GM12878 (cell line): ENCODE measurements around the gene ATN1. TPM values are rescaled to one million over a fixed set of nuclear protein-coding genes. Genes with fewer than 3 reads are reported as not detected.

Source experiments
- ATAC-seq: fragments of 200-7000 bp; cut with Tn5 transposase; 3 replicates; pipeline ENCODE4 v1.9.1; 2020; ENCODE audit warnings: mild to moderate bottlenecking, moderate library complexity
- BruUV-seq: library from RNA; stranded (reverse); fragments of 400-500 nt; replicated peaks from 2 replicates; lab custom pipeline; 2021; lab: Mats Ljungman, UMichigan
- CTCF ChIA-PET: fragments of 300-600 bp; sonication (Branson Sonifier 250); formaldehyde crosslinking; extraction: SDS; loops from one replicate; lab custom pipeline; 2021; ENCODE audit warnings: inconsistent platforms; lab: Yijun Ruan, JAX
- POLR2A ChIA-PET: fragments of 350-600 bp; formaldehyde crosslinking; extraction: SDS; loops from one replicate; lab custom pipeline; 2021; ENCODE audit warnings: inconsistent platforms; lab: Charles Lee
- RAD21 ChIA-PET: fragments of 300-600 bp; sonication (Branson Sonifier 250); formaldehyde crosslinking; loops from one replicate; lab custom pipeline; 2023; ENCODE audit warnings: antibody characterized with exemption; ENCODE audit not compliant: unreplicated experiment; lab: Charles Lee
- SMC1A ChIA-PET: fragments of 300-600 bp; sonication (Branson Sonifier 250); formaldehyde crosslinking; loops from one replicate; lab custom pipeline; 2023; ENCODE audit not compliant: unreplicated experiment, uncharacterized antibody; lab: Charles Lee
- DNase-seq: peaks from one replicate; pipeline ENCODE4 v3.0.0-alpha.2; 2011; ENCODE audit warnings: low read depth, low spot score
- FAIRE-seq: peaks from 3 replicates; lab custom pipeline; 2011; peaks lifted over from hg19 to GRCh38; lab: Jason Lieb, UNC
- H2AFZ ChIP-seq: 2 replicates; pipeline ENCODE4 v1.6.0; 2011; ENCODE audit warnings: low read depth, low read length, control low read depth; ENCODE audit not compliant: control insufficient read depth
- H3K27ac ChIP-seq: 2 replicates; pipeline ENCODE4 v1.5.1; 2011; ENCODE audit warnings: control low read depth; ENCODE audit not compliant: control insufficient read depth, insufficient read depth
- H3K27me3 ChIP-seq, 2 experiments: replicated peaks in 1 of 2; 2 replicates each; pipeline versions ENCODE4 v1.6.0 to v1.6.1; 2011; ENCODE audit warnings: low read length in 1 of 2; ENCODE audit not compliant: control insufficient read depth in 2 of 2, insufficient read depth in 2 of 2
- H3K36me3 ChIP-seq, 2 experiments: 2 replicates each; pipeline ENCODE4 v1.5.1; 2011; ENCODE audit warnings: low read length in 1 of 2; ENCODE audit not compliant: control insufficient read depth in 2 of 2, insufficient read depth in 2 of 2
- H3K4me1 ChIP-seq: 2 replicates; pipeline ENCODE4 v1.6.1; 2011; ENCODE audit warnings: mild to moderate bottlenecking, low read length, moderate library complexity, mixed read lengths; ENCODE audit not compliant: control insufficient read depth, insufficient read depth
- H3K4me2 ChIP-seq: 2 replicates; pipeline ENCODE4 v1.6.0; 2011; ENCODE audit warnings: control low read depth; ENCODE audit not compliant: control insufficient read depth, insufficient read depth
- H3K4me3 ChIP-seq: fragments of 200-600 bp; sonication (generic); 2 replicates; pipeline ENCODE4 v1.5.1; 2016
- H3K79me2 ChIP-seq: 2 replicates; pipeline ENCODE4 v1.6.0; 2011; ENCODE audit warnings: low read length; ENCODE audit not compliant: control insufficient read depth, insufficient read depth
- H3K9ac ChIP-seq: 2 replicates; pipeline ENCODE4 v1.8.0; 2011; ENCODE audit warnings: low read length, control low read depth, mixed read lengths; ENCODE audit not compliant: control insufficient read depth, insufficient read depth
- H3K9me3 ChIP-seq: replicated peaks from 3 replicates; pipeline ENCODE4 v1.5.1; 2011; ENCODE audit warnings: mild to moderate bottlenecking, low read length; ENCODE audit not compliant: control insufficient read depth, insufficient read depth
- H4K20me1 ChIP-seq: 2 replicates; pipeline ENCODE4 v1.6.0; 2011; ENCODE audit not compliant: control insufficient read depth, insufficient read depth
- BRCA1 ChIP-seq: IDR thresholded peaks from 2 replicates; pipeline ENCODE4 v1.6.1; 2011; ENCODE audit warnings: low read depth, low read length, improper control_type of control experiment
- CTCF ChIP-seq, 3 experiments: IDR thresholded peaks in 2 of 3; conservative IDR thresholded peaks in 1 of 3; 2 replicates each; pipeline ENCODE4 v1.5.1; 2011; ENCODE audit warnings: low read depth in 3 of 3, low read length in 3 of 3, mild to moderate bottlenecking in 3 of 3, control low read depth in 2 of 3, moderate library complexity in 2 of 3, inconsistent platforms in 1 of 3, mixed read lengths in 1 of 3; ENCODE audit not compliant: control insufficient read depth in 2 of 3, insufficient read depth in 1 of 3; ENCODE audit errors: extremely low read depth in 1 of 3
- EED ChIP-seq: sonication (generic); IDR thresholded peaks from 2 replicates; pipeline ENCODE4 v1.6.1; 2016; ENCODE audit warnings: antibody characterized with exemption, low read depth
- FOXM1 ChIP-seq: IDR thresholded peaks from 2 replicates; pipeline ENCODE4 v1.6.1; 2012; ENCODE audit warnings: low read depth, mild to moderate bottlenecking, inconsistent platforms, low read length, moderate library complexity
- GATAD2B ChIP-seq: fragments of 450-650 bp; conservative IDR thresholded peaks from 2 replicates; pipeline ENCODE4 v1.6.1; 2017; ENCODE audit warnings: low read depth, mild to moderate bottlenecking, moderate library complexity
- HDAC6 ChIP-seq: fragments of 200-600 bp; sonication (generic); IDR thresholded peaks from one replicate; pipeline ENCODE4 v1.8.0; 2017; ENCODE audit warnings: antibody characterized with exemption; ENCODE audit not compliant: unreplicated experiment
- IKZF2 ChIP-seq, 2 experiments: fragments of 450-650 bp; IDR thresholded peaks; 2 replicates each; pipeline ENCODE4 v1.6.1; 2017; ENCODE audit warnings: mild to moderate bottlenecking in 2 of 2, moderate library complexity in 2 of 2
- JUNB ChIP-seq: IDR thresholded peaks from 2 replicates; pipeline ENCODE4 v1.6.1; 2016; ENCODE audit warnings: antibody characterized with exemption, mild to moderate bottlenecking
- KAT2A ChIP-seq: conservative IDR thresholded peaks from 2 replicates; pipeline ENCODE4 v1.6.1; 2011; ENCODE audit warnings: low read depth, low read length; ENCODE audit not compliant: control insufficient read depth
- LARP7 ChIP-seq: fragments of 450-650 bp; IDR thresholded peaks from 2 replicates; pipeline ENCODE4 v1.6.1; 2017; ENCODE audit warnings: mild to moderate bottlenecking
- NR2C2 ChIP-seq: IDR thresholded peaks from 2 replicates; pipeline ENCODE4 v1.6.1; 2011; ENCODE audit warnings: borderline replicate concordance, low read depth; ENCODE audit not compliant: control insufficient read depth, insufficient read length
- NR2F1 ChIP-seq: fragments of 450-650 bp; conservative IDR thresholded peaks from 2 replicates; pipeline ENCODE4 v1.6.1; 2017; ENCODE audit warnings: mild to moderate bottlenecking
- PAX8 ChIP-seq: fragments of 450-650 bp; IDR thresholded peaks from 2 replicates; pipeline ENCODE4 v1.6.1; 2017; ENCODE audit warnings: mild to moderate bottlenecking, moderate library complexity
- POLR2AphosphoS2 ChIP-seq: IDR thresholded peaks from 2 replicates; pipeline ENCODE4 v1.6.1; 2011; ENCODE audit warnings: low read depth, mild to moderate bottlenecking, low read length, improper control_type of control experiment, moderate library complexity
- SMARCA5 ChIP-seq: fragments of 450-650 bp; IDR thresholded peaks from 2 replicates; pipeline ENCODE4 v1.6.1; 2017; ENCODE audit warnings: mild to moderate bottlenecking
- SREBF1 ChIP-seq: IDR thresholded peaks from 2 replicates; pipeline ENCODE4 v1.6.1; 2012; ENCODE audit warnings: mild to moderate bottlenecking, low read length
- STAT1 ChIP-seq: fragments of 450-650 bp; conservative IDR thresholded peaks from 2 replicates; pipeline ENCODE4 v1.6.1; 2014; ENCODE audit warnings: antibody characterized with exemption, mild to moderate bottlenecking
- ZBTB11 ChIP-seq: fragments of 450-650 bp; formaldehyde crosslinking; IDR thresholded peaks from 2 replicates; pipeline ENCODE4 v1.5.0; 2022; ENCODE audit warnings: mild to moderate bottlenecking, missing genetic modification characterization
- WGBS: methylation state at CpG from one replicate; pipeline ENCODE4 v1.1.6; 2016; ENCODE audit warnings: low lambda C conversion rate; ENCODE audit not compliant: insufficient replicate concordance, insufficient coverage; ENCODE audit errors: missing lambda C conversion rate; 5-methylcytosine and 5-hydroxymethylcytosine counted together
- in situ Hi-C: fragments of 300-500 bp; cut with MboI; formaldehyde crosslinking; loops from 9 replicates; pipeline ENCODE4 v1.14.3; 2018; ENCODE audit warnings: mixed read lengths
- intact Hi-C: fragments of 100-400 bp; cut with micrococcal nuclease; formaldehyde crosslinking; loops from one replicate; pipeline ENCODE4 v1.14.2; 2022; ENCODE audit not compliant: unreplicated experiment
- polyA plus RNA-seq, 11 experiments: library from polyadenylated mRNA; depleted of rRNA in 4 of 11; unstranded in 6 of 11; stranded (reverse) in 5 of 11; fragments of >200 nt; fragmentation: Nextera tagmentation in 4 of 11; fragmentation: Illumina TruSeq in 1 of 11; extraction: Ambion mirVana in 4 of 11; extraction: Trizol in 1 of 11; gene quantifications; 1 replicate in 1 of 11; 2 replicates in 10 of 11; pipeline versions ENCODE4 v1.2.1 to v1.2.3, GENCODE V29; 2011 to 2016; ENCODE audit warnings: inconsistent platforms in 2 of 11, missing spikeins in 2 of 11, low read depth in 1 of 11
- total RNA-seq, 4 experiments: library from RNA; depleted of rRNA in 3 of 4; stranded (reverse); fragments of >200 nt in 3 of 4; fragmentation: Illumina TruSeq in 1 of 4; extraction: Trizol in 1 of 4; gene quantifications; 2 replicates each; pipeline versions ENCODE4 v1.2.1 to v1.2.3, GENCODE V29; 2013 to 2021

ATN1 gene
- total and polyA plus RNA-seq, 10 of the 15 experiments (the other 5 are each of a cell fraction or from before 2014, with no cell fraction given), result 0.08 to 44.5 (median 5.0) TPM

GRCh38 chr12:6957151-6957701 is 29.5 kb downstream of the ATN1 start:
- H3K9me3 ChIP-seq, result no peaks in the 10 kb centered on the region
- no peak overlapping the region for H2AFZ ChIP-seq
- intact Hi-C loops, result no loop called here
- in situ Hi-C loops, result loop anchor here (25.0 kb wide), 1 partner anchor 1680 kb away; no protein-coding TSS in a partner anchor
- 48% methylated on average over 20 of the region's 20 CpGs for WGBS
- FAIRE-seq (no peak), DNase-seq (no peak), ATAC-seq (no peak)
- ChIA-PET CTCF (interaction anchor here (0.6 to 13.2 kb wide), 7 partner anchors 9 to 155 kb away, joined by 3 to 645 read pairs (median 5); partner anchors contain the start of genes C12orf57, C1RL, PTPN6 and RNU7-1), POLR2A (interaction anchor here (2.1 to 13.5 kb wide), 2 partner anchors 8 to 13 kb away, joined by 7 to 524 read pairs; partner anchors contain the start of genes C12orf57, PTPN6 and RNU7-1), SMC1A (interaction anchor here (1.0 to 13.2 kb wide), 4 partner anchors 9 to 31 kb away, joined by 3 to 395 read pairs (median 5); partner anchors contain the start of genes C12orf57, PTPN6 and RNU7-1), RAD21 (interaction anchor here (1.2 to 13.5 kb wide), 3 partner anchors 11 to 204 kb away, joined by 3 to 426 read pairs (median 6); partner anchors contain the start of genes C12orf57, MLF2, RNU7-1 and SPSB2)
- peaks cover 85% of the 10 kb centered on the region for H3K4me1 ChIP-seq
- peak overlapping the region; percentile 95; the same call in 1 of the 2 replicates for H3K4me3 ChIP-seq
- H3K27ac ChIP-seq, result peak overlapping the region; percentile 99
- peak overlapping the region; percentile 99 for H3K4me2 ChIP-seq
- peak overlapping the region; percentile 91 for H3K9ac ChIP-seq
- H3K36me3 ChIP-seq, result peaks cover 11 to 37% of the 10 kb centered on the region in 2 experiments
- H3K27me3 ChIP-seq, result no peaks in the 10 kb centered on the region
- H3K79me2 ChIP-seq, result peaks cover 90% of the 10 kb centered on the region
- no peaks in the 10 kb centered on the region for H4K20me1 ChIP-seq
- BruUV-seq, result no TSS peak
- TF ChIP-seq NR2F1 (no peak), JUNB (no peak), HDAC6 (no peak), SREBF1 (no peak), SMARCA5 (peak; percentile 61; the same call in 1 of the 2 replicates), STAT1 (no peak), GATAD2B (0 out of 2 replicates have a peak, but pooled peaks have one; percentile 9), CTCF (IDR thresholded peaks at IDR 0.05 in 2 of 3, conservative IDR thresholded peaks at IDR 0.05 in 1 of 3; ENCODE audit: control insufficient read depth in 2 of 3, extremely low read depth in 1 of 3, insufficient read depth in 1 of 3, low read depth in 3 of 3, low read length in 3 of 3) (no peak), EED (no peak), KAT2A (no peak), BRCA1 (no peak), IKZF2 (IDR thresholded peaks at IDR 0.05) (no peak), PAX8 (no peak), POLR2AphosphoS2 (no peak), NR2C2 (no peak), FOXM1 (no peak), ZBTB11 (no peak), LARP7 (peak; percentile 35; the same call in 1 of the 2 replicates)
